K562 (cell line): ENCODE results near the gene TMEM154. TPM values are rescaled to one million over a fixed set of nuclear protein-coding genes. Genes with fewer than 3 reads are reported as not detected.

Experiments
- HDAC6 ChIP-seq: IDR thresholded peaks from 2 replicates; pipeline ENCODE4 v1.6.1; 2012; ENCODE audit warnings: low read depth, mild to moderate bottlenecking, control low read depth, inconsistent platforms, low read length, moderate library complexity
- THRB ChIP-seq: fragments of 450-650 bp; formaldehyde crosslinking; conservative IDR thresholded peaks from 2 replicates; pipeline ENCODE4 v1.4.0; 2022; ENCODE audit warnings: mild to moderate bottlenecking, missing genetic modification characterization
- ZNF140 ChIP-seq: fragments of 250-450 bp; sonication (Bioruptor Pico); IDR thresholded peaks from 2 replicates; pipeline ENCODE4 v1.8.0; 2021; ENCODE audit warnings: moderate library complexity, mild to moderate bottlenecking, inconsistent platforms
- ZNF197 ChIP-seq: fragments of 200-800 bp; sonication (Bioruptor generic); IDR thresholded peaks from 2 replicates; pipeline ENCODE4 v1.6.1; 2016; ENCODE audit warnings: low read depth, missing genetic modification characterization, missing compliant biosample characterization
- ZNF318 ChIP-seq, 2 experiments: fragments of 450-650 bp; IDR thresholded peaks; 2 replicates each; pipeline ENCODE4 v1.6.1; 2016; ENCODE audit warnings: mild to moderate bottlenecking in 2 of 2, borderline replicate concordance in 1 of 2, low read depth in 1 of 2, moderate library complexity in 1 of 2
- ZNF830 ChIP-seq: fragments of 250-450 bp; sonication (Bioruptor Pico); IDR thresholded peaks from 2 replicates; pipeline ENCODE4 v1.5.0; 2021; ENCODE audit warnings: mild to moderate bottlenecking
- polyA plus RNA-seq, 8 experiments: library from polyadenylated mRNA; depleted of rRNA in 4 of 8; stranded (reverse) in 5 of 8; unstranded in 3 of 8; fragments of >200 nt; fragmentation: Nextera tagmentation in 2 of 8; fragmentation: Illumina TruSeq in 1 of 8; extraction: Ambion mirVana in 2 of 8; extraction: Trizol in 1 of 8; gene quantifications; 2 replicates each; pipeline versions ENCODE4 v1.2.1 to v1.2.3, GENCODE V29; 2011 to 2014; ENCODE audit warnings: inconsistent platforms in 1 of 8, missing spikeins in 1 of 8
- total RNA-seq, 7 experiments: library from RNA; depleted of rRNA in 6 of 7; stranded (reverse); fragments of >200 nt in 6 of 7; fragmentation: Illumina TruSeq in 2 of 7; extraction: Trizol in 2 of 7; gene quantifications; 2 replicates each; pipeline versions ENCODE4 v1.2.1 to v1.2.3, GENCODE V29; 2011 to 2021; ENCODE audit warnings: low replicate concordance in 1 of 7

Gene TMEM154
- total and polyA plus RNA-seq, 9 of the 15 experiments (the other 6 are each of a cell fraction or from before 2014, with no cell fraction given) = 0.13 to 1.8 (median 0.58) TPM

GRCh38 chr4:152663203-152664066 is 16.4 kb downstream of the TMEM154 start (continued):
- no peak for TF ChIP-seq HDAC6
- TF ChIP-seq THRB (CRISPR knock-in tag) = no peak
- TF ChIP-seq ZNF197 (CRISPR knock-in tag) = peak; percentile 34
- TF ChIP-seq ZNF140 (CRISPR knock-in tag) = no peak
- peak in 1 of 2 experiments; percentile 50; a peak in 1 of 4 replicates for TF ChIP-seq ZNF318 (IDR thresholded peaks at IDR 0.05; ENCODE audit: borderline replicate concordance in 1 of 2, low read depth in 1 of 2)
- TF ChIP-seq ZNF830 (CRISPR knock-in tag) = 0 out of 2 replicates have a peak, but pooled peaks have one; percentile 39
